PC-9 (cell line): ENCODE measurements around the gene IFRD2. TPM values are rescaled to one million over a fixed set of nuclear protein-coding genes. Genes with fewer than 3 reads are reported as not detected.
A peak's percentile ranks its signal among the peaks of the same experiment; 100 is the strongest.

Experiments
- Bru-seq: library from RNA; stranded (reverse); fragments of 400-500 nt; gene quantifications from one replicate; lab custom pipeline; 2021; lab: Mats Ljungman, UMichigan
- BruChase-seq, 2 experiments: library from RNA; stranded (reverse); fragments of 400-500 nt; gene quantifications; one replicate each; lab custom pipeline; 2021; lab: Mats Ljungman, UMichigan
- BruUV-seq: library from RNA; stranded (reverse); fragments of 400-500 nt; replicated peaks from 2 replicates; lab custom pipeline; 2021; lab: Mats Ljungman, UMichigan
- CTCF ChIA-PET: fragments of 300-600 bp; sonication (Branson Sonifier 250); formaldehyde crosslinking; loops from one replicate; lab custom pipeline; 2022; ENCODE audit warnings: antibody characterized with exemption; lab: Charles Lee
- POLR2A ChIA-PET: fragments of 300-600 bp; sonication (Branson Sonifier 250); formaldehyde crosslinking; loops from one replicate; lab custom pipeline; 2022; ENCODE audit warnings: antibody characterized with exemption; ENCODE audit not compliant: unreplicated experiment; lab: Charles Lee
- DNase-seq, 2 experiments: peaks; one replicate each; pipeline versions ENCODE4 v3.0.0 to v3.0.0-alpha.2; 2015 to 2022; ENCODE audit warnings: mixed read lengths in 1 of 2
- H2AFZ ChIP-seq: fragments of 200-600 bp; sonication (generic); 2 replicates; pipeline ENCODE4 v1.8.1; 2017; ENCODE audit warnings: antibody characterized with exemption
- H3F3A ChIP-seq: fragments of 200-600 bp; sonication (generic); 2 replicates; pipeline ENCODE4 v1.8.1; 2017; ENCODE audit warnings: antibody characterized with exemption, mild to moderate bottlenecking, low read depth; ENCODE audit not compliant: insufficient read depth
- H3K27ac ChIP-seq: fragments of 200-600 bp; sonication (generic); 2 replicates; pipeline ENCODE4 v1.6.1; 2016; ENCODE audit warnings: mixed run types
- H3K27me3 ChIP-seq: fragments of 200-600 bp; sonication (generic); 2 replicates; pipeline ENCODE4 v1.6.1; 2016; ENCODE audit warnings: low read depth, mixed run types; ENCODE audit not compliant: insufficient read depth
- H3K36me3 ChIP-seq: fragments of 200-600 bp; sonication (generic); 2 replicates; pipeline ENCODE4 v1.6.1; 2016; ENCODE audit warnings: low read depth, mixed run types
- H3K4me1 ChIP-seq: fragments of 200-600 bp; sonication (generic); replicated peaks from 2 replicates; pipeline ENCODE4 v1.6.1; 2016; ENCODE audit warnings: mixed run types; ENCODE audit not compliant: insufficient read depth
- H3K4me2 ChIP-seq: fragments of 200-600 bp; sonication (generic); 2 replicates; pipeline ENCODE4 v1.6.1; 2017; ENCODE audit warnings: mixed run types
- H3K4me3 ChIP-seq: fragments of 200-600 bp; sonication (generic); 2 replicates; pipeline ENCODE4 v1.6.1; 2016; ENCODE audit warnings: mixed run types
- H3K79me2 ChIP-seq: fragments of 200-600 bp; sonication (generic); 2 replicates; pipeline ENCODE4 v1.6.1; 2017; ENCODE audit warnings: low read depth, mixed run types
- H3K9me2 ChIP-seq: fragments of 200-600 bp; sonication (generic); 2 replicates; pipeline ENCODE4 v1.8.1; 2017; ENCODE audit warnings: mild to moderate bottlenecking; ENCODE audit not compliant: insufficient read depth
- H3K9me3 ChIP-seq: fragments of 200-600 bp; sonication (generic); 2 replicates; pipeline ENCODE4 v1.8.1; 2016; ENCODE audit warnings: low read depth; ENCODE audit not compliant: insufficient read depth
- H4K20me1 ChIP-seq: fragments of 200-600 bp; sonication (generic); 2 replicates; pipeline ENCODE4 v1.8.1; 2017; ENCODE audit not compliant: insufficient read depth
- CTCF ChIP-seq: fragments of 200-600 bp; sonication (generic); conservative IDR thresholded peaks from 2 replicates; pipeline ENCODE4 v1.6.1; 2017; ENCODE audit warnings: mixed run types, antibody characterized with exemption, mild to moderate bottlenecking, moderate library complexity
- EZH2 ChIP-seq: fragments of 200-600 bp; sonication (generic); IDR thresholded peaks from 2 replicates; pipeline ENCODE4 v1.8.0; 2017; ENCODE audit warnings: antibody characterized with exemption, low read depth
- intact Hi-C: fragments of 100-400 bp; cut with micrococcal nuclease; formaldehyde crosslinking; loops from one replicate; pipeline ENCODE4 v1.10.0; 2022; ENCODE audit not compliant: unreplicated experiment
- long read RNA-seq: library from polyadenylated mRNA; stranded (forward); transcript quantifications from one replicate; pipeline ENCODE4 v2.0.0, GENCODE V29; 2022
- total RNA-seq: library from RNA; stranded (reverse); gene quantifications from 2 replicates; pipeline ENCODE4 v1.2.3, GENCODE V29; 2021

The IFRD2 gene, protein sequence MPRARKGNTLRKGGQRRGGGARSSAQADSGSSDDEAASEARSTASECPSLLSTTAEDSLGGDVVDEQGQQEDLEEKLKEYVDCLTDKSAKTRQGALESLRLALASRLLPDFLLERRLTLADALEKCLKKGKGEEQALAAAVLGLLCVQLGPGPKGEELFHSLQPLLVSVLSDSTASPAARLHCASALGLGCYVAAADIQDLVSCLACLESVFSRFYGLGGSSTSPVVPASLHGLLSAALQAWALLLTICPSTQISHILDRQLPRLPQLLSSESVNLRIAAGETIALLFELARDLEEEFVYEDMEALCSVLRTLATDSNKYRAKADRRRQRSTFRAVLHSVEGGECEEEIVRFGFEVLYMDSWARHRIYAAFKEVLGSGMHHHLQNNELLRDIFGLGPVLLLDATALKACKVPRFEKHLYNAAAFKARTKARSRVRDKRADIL
- 93.1 and 118 TPM in 2 replicates for total RNA-seq
- Bru-seq, nascent RNA, result percentile 71 among the genes with signal in this experiment
- percentile 76 among the genes with signal in this experiment for BruChase-seq, experiment 1, labeled RNA remaining after a 2-hour chase
- percentile 93 among the genes with signal in this experiment for BruChase-seq, experiment 2, labeled RNA remaining after a 6-hour chase
- long read RNA-seq, transcript IFRD2-202 (12 exons, 2,109 nt), result major isoform, 250 of 353 reads
- long read RNA-seq, partial matches to known transcripts, result 51 of 353 reads
- long read RNA-seq, other reads (novel, unspliced or antisense), result 52 of 353 reads

- peak within 1 kb of the TSS; percentile 74 for H3K27ac ChIP-seq
- POLR2A ChIA-PET, result interaction anchor here (0.5 to 1.2 kb wide), 4 partner anchors 24 to 57 kb away, joined by 5 to 9 read pairs (median 8); partner anchors contain the start of gene GNAI2
- H4K20me1 ChIP-seq, result no peaks in the 10 kb centered on the region
- peak; percentile 90 to 95 for DNase-seq
- peak within 1 kb of the TSS; percentile 77 for H2AFZ ChIP-seq
- peaks cover 25% of the 10 kb centered on the region for H3K79me2 ChIP-seq
- no peaks in the 10 kb centered on the region for H3K9me2 ChIP-seq
- CTCF ChIA-PET, result interaction anchor here (0.6 to 0.9 kb wide), 2 partner anchors 28 to 29 kb away, joined by 3 to 10 read pairs; no protein-coding TSS in a partner anchor
- H3F3A ChIP-seq, result no peaks in the 10 kb centered on the region
- H3K36me3 ChIP-seq, result no peaks in the 10 kb centered on the region
- H3K9me3 ChIP-seq, result no peaks in the 10 kb centered on the region
- no peaks in the 10 kb centered on the region for H3K27me3 ChIP-seq
- peak within 1 kb of the TSS; percentile 79 for H3K4me3 ChIP-seq
- TF ChIP-seq EZH2 (no peak), CTCF (no peak)
- intact Hi-C loops, result loop anchor here (1.0 kb wide), 1 partner anchor 29 kb away; no protein-coding TSS in a partner anchor
- H3K4me1 ChIP-seq, result peaks cover 13% of the 10 kb centered on the region
- BruUV-seq, result TSS peak; percentile 93
- H3K4me2 ChIP-seq, result peak within 1 kb of the TSS; percentile 88
Observed at GRCh38 chr3:50292159-50293078, at the start of gene IFRD2. TSS of gene IFRD2 (minus strand) at chr3:50292429. CDS start at chr3:50292274, 155 bp downstream.

DNA sequence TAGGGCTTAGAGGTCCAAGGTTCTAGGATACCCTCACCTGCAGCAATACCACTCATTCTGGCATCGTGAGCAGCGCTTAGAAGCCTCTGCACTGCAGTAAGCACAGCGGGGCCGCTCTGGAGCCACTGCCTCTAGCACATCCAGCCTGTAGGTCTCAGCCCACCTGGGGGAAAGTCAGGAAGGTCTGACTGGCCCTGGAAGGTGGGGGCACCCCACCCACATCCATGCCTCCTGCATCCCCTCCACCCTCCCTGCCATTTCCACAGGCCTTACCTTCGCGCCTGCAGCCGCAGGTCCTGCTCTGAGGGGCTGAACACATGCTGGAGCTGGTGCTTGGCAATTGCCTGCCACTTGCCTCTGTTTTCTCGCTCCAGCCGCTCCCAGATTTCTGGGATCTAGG lies 49.3 kb upstream of the IFRD2 start:
- Histone ChIP-seq H2AFZ (no peak overlapping the region), H3K9me3 (no peaks in the 10 kb centered on the region), H3K4me2 (no peak overlapping the region), H3K27me3 (no peaks in the 10 kb centered on the region), H3K36me3 (no peaks in the 10 kb centered on the region), H3K27ac (no peak overlapping the region), H3F3A (peaks cover 17% of the 10 kb centered on the region; the same call in 1 of the 2 replicates), H3K9me2 (no peaks in the 10 kb centered on the region), H3K79me2 (peaks cover 6% of the 10 kb centered on the region), H3K4me1 (peaks cover 9% of the 10 kb centered on the region; the same call in 1 of the 2 replicates), H4K20me1 (no peaks in the 10 kb centered on the region), H3K4me3 (no peak overlapping the region)
- ChIA-PET POLR2A (no interaction called here), CTCF (no interaction called here)
- TF ChIP-seq EZH2 (no peak), CTCF (no peak)
- BruUV-seq, result no TSS peak
- intact Hi-C loops, result no loop called here
- DNase-seq, result no peak
